IPS-18c (cell line): ENCODE measurements around the gene MAPK10.
"Not testable (repeated sequence)": the region's sequence is repeated elsewhere in the genome, so short reads cannot be mapped to it uniquely, and the experiment has no call there.

ENCODE experiments used
- H3K4me3 ChIP-seq: 2 replicates; pipeline ENCODE4 v1.7.0; 2013; ENCODE audit warnings: low read depth, mild to moderate bottlenecking, low read length, moderate library complexity; ENCODE audit not compliant: insufficient read depth
- H3K9me3 ChIP-seq: one replicate; pipeline ENCODE4 v1.6.1; 2013; ENCODE audit warnings: mild to moderate bottlenecking, low read length, moderate library complexity; ENCODE audit not compliant: control insufficient read depth, insufficient read depth

Gene MAPK10

DNA sequence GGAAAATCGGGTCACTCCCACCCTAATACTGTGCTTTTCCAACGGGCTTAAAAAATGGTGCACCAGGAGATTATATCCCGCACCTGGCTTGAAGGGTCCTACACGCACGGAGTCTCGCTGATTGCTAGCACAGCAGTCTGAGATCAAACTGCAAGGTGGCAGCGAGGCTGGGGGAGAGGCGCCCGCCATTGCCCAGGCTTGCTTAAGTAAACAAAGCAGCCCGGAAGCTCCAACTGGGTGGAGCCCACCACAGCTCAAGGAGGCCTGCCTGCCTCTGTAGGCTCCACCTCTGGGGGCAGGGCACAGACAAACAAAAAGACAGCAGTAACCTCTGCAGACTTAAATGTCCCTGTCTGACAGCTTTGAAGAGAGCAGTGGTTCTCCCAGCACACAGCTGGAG lies 191.5 kb downstream of the MAPK10 start:
- H3K4me3 ChIP-seq = not testable (repeated sequence)

GRCh38 chr4:86160426-86160825 lies 199.4 kb downstream of the MAPK10 start:
- no peaks in the 10 kb centered on the region for H3K9me3 ChIP-seq
- no peak overlapping the region for H3K4me3 ChIP-seq

More for the DNA sequence above, 191.5 kb downstream of the MAPK10 start:
- H3K9me3 ChIP-seq = not testable (repeated sequence)

- Histone ChIP-seq H3K9me3 (no peaks in the 10 kb centered on the region), H3K4me3 (no peak overlapping the region)
Observed at GRCh38 chr4:86159216-86159615, 200.6 kb downstream of the MAPK10 start.

DNA sequence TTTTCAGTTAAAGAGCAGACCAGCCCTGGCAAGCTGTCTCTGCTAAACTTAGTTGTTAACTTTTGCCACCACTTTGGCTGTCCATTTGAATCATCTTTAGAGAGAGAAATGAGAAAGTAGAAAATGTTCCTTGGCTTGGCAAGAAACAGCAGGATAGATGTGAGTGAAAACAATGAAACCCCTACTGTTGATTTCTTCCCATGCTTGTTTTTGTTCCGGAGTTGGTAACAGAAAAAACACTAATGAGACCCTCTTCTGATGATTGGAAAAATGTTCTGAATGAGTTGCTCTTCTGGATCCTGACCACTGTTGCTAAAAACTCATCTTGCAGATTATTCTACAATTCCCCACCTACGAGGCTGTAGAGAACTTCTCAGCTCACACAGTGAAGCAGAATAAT lies 203.3 kb downstream of the MAPK10 start:
- H3K9me3 ChIP-seq = no peaks in the 10 kb centered on the region

DNA sequence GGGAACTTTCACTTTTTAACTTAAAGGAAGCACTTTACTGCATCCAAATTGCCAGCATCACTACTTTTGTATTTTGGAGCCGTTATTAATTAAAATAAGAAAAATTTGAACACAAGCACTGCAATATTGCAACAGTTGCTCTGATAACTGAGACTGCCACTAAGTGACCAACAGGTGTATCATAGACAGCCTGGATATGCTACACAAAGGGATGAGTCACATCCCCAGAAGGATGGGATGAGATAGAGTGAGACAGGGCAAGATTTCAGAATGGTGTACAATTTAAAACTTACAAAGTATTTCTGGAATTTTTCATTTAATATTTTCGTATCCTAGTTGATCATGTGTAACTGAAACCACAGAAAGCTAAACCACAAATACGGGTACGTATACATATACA lies 204.1 kb downstream of the MAPK10 start:
- Histone ChIP-seq H3K9me3 (no peaks in the 10 kb centered on the region), H3K4me3 (no peak overlapping the region)

More for the DNA sequence above, 203.3 kb downstream of the MAPK10 start:
- no peak overlapping the region for H3K4me3 ChIP-seq

DNA sequence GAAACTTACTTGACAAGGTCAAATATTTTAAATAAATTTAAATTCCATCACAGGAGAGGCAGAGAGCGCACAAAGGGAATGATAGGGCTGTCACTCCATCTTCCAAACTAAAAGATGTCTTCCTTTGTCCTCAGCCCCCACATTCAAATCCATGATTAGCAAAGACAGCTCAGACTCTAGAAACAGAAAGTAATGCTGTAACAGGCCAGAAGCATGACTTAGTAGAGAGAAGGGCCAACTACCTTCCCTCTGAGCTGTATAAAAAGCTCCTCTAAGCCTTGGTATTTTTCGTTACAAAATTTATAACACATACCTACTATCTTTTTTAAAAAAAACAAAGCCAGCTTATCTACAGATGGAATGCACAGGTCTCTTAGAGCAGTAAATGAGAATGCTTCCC lies 207.4 kb downstream of the MAPK10 start:
- Histone ChIP-seq H3K4me3 (no peak overlapping the region), H3K9me3 (no peaks in the 10 kb centered on the region)

- Histone ChIP-seq H3K4me3 (no peak overlapping the region), H3K9me3 (no peaks in the 10 kb centered on the region)
Observed at GRCh38 chr4:86151196-86151595, 208.7 kb downstream of the MAPK10 start.

DNA sequence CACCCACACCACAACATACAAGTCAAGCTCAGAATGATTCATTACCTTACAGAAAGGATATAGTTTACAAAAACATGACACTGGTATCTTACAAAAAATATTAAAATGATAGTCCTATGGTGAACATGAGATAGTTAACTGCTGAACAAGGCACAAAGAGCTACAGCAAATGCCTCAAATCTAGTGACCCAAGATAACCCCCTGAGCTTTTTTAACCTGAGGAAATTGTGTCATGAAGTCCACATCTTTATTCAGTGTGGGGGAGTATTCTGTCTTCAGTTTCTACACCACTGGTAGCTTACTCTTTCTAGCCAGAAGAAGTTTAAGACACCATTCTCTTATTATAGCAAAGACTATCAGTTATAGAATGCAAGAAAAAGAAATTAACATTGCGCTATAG lies 218.7 kb downstream of the MAPK10 start:
- no peak overlapping the region for H3K4me3 ChIP-seq
- no peaks in the 10 kb centered on the region for H3K9me3 ChIP-seq

- H3K9me3 ChIP-seq = no peaks in the 10 kb centered on the region
Observed at GRCh38 chr4:86132468-86132867, 227.4 kb downstream of the MAPK10 start.

GRCh38 chr4:86131456-86131855 lies 228.4 kb downstream of the MAPK10 start:
- Histone ChIP-seq H3K4me3 (no peak overlapping the region), H3K9me3 (no peaks in the 10 kb centered on the region)

More at GRCh38 chr4:86132468-86132867, 227.4 kb downstream of the MAPK10 start:
- no peak overlapping the region for H3K4me3 ChIP-seq

DNA sequence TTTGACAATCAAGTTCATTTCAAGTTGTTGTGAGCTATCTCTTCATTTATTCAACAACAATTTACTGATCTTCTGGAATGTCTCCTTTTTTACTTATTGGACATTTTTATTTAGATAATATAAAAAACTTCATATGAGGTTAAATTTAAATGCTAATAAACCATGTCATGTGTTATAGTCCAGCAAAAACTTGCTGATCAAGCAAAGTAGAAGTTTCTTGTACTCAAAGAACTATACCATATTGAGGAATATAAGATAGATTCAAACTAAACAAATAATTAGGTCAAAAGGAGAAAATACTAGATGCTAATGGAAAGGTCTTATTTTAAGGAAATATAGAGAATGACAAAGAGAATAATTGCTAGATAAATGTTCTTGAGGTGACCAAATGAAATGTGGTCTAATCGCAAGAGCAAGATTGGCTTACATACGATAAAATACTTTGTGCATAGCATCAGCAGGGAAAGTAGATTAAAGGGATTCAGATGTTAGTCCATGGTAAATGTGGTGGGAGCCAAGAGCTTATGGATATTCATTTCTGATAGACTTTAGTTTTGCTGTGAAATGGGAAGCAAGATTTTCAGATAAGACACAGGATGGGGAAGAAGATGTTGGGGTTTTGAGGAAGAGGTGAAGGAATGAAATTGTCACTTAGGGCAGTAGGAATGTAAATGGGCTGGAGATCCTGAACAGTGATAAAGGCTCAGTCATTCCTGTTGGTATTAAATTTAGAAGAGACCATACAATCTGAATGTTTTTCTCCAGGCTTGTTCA lies 229.5 kb downstream of the MAPK10 start:
- Histone ChIP-seq H3K4me3 (no peak overlapping the region), H3K9me3 (no peaks in the 10 kb centered on the region)

DNA sequence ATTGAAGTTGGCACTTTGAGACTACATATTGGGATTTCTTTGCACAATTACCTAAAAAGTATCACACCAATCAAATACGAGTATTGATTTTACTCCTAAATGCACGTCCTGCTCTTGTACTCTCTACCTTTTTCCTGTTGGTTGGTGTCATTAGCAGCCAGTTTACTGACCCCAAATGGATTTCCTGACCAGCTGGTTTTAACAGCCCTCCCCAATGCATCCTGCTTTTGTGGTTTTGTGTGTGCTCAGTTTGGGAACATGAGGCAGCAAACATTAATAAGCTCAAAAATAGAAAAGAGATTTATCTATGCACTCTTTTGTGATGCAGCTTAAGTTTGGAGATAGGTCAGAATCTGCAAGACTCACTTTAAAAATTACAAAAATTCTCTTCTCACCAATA lies 230.3 kb downstream of the MAPK10 start:
- H3K4me3 ChIP-seq = no peak overlapping the region
- no peaks in the 10 kb centered on the region for H3K9me3 ChIP-seq

DNA sequence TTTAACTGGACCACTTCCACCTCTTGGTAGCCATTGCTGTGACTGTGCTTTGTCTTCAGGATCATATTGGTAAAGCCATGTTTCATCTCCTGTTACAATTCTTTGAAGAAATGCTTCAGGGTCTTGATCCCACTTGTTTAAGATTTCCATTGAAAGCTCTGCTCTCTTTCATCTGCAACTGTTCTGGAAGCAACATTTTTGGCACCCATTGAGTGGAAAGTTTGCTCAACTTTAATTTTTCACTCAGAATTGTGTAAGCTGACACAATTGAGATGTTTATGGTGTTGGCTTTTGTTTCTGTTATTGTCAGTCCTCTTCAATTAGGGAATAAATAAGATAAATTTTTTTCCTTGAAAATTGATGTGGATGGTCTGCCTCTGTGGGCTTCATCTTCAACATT lies 237.4 kb downstream of the MAPK10 start:
- H3K4me3 ChIP-seq = no peak overlapping the region
- no peaks in the 10 kb centered on the region for H3K9me3 ChIP-seq

GRCh38 chr4:86118711-86119110 lies 241.1 kb downstream of the MAPK10 start:
- H3K4me3 ChIP-seq = no peak overlapping the region
- H3K9me3 ChIP-seq = no peaks in the 10 kb centered on the region

- Histone ChIP-seq H3K4me3 (no peak overlapping the region), H3K9me3 (no peaks in the 10 kb centered on the region)
Observed at GRCh38 chr4:86117705-86118302, 242.0 kb downstream of the MAPK10 start.

- no peak overlapping the region for H3K4me3 ChIP-seq
Observed at GRCh38 chr4:86114563-86114962, 245.3 kb downstream of the MAPK10 start.

DNA sequence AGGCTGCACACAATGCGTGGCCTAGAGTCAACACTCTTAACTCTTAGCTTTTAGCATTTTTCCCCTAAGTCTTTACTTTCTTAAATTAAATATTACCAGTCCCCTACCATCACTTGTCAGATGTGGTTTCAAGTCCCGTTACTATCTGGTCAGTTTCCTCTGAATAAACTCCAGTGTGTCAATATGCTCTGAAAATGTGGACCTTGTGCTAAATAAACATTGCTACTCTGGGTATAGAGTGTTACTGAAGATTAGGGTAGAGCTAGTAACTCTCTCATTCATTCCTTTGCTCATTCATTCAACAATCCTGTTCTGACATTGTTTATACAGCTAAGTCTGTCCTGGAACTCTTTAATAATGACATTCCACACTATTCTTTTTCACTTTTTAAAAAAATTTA lies 251.0 kb downstream of the MAPK10 start:
- Histone ChIP-seq H3K9me3 (no peaks in the 10 kb centered on the region), H3K4me3 (no peak overlapping the region)

More at GRCh38 chr4:86114563-86114962, 245.3 kb downstream of the MAPK10 start:
- no peaks in the 10 kb centered on the region for H3K9me3 ChIP-seq

DNA sequence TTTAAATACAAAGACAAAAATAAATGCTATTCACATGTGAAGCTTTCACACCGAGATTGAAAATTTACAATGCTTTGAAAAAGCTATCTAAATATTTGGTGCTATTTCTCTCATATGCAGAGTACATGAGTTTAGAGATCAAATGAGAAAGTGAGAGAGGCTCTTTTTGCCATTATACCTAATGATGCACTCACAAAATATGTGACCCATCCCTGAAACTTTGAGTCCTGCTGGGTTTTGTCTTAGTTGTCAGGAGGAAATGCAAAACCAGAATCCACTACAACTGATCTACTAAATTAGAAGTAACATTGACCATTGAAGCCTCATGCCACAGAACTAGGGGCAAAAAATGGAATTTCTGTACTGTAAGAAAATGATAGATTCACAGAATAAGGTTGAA lies 251.7 kb downstream of the MAPK10 start:
- H3K4me3 ChIP-seq = no peak overlapping the region
- no peaks in the 10 kb centered on the region for H3K9me3 ChIP-seq
